ENCODE data around the gene DOCK11. TPM values are rescaled to one million over a fixed set of nuclear protein-coding genes. Genes with fewer than 3 reads are reported as not detected.

DOCK11 gene
- total and polyA plus RNA-seq, 9 of the 15 experiments (the other 6 are each of a cell fraction or from before 2014, with no cell fraction given) = 41.8 to 77.8 (median 50.9) TPM

GRCh38 chrX:118520216-118521206, 24.9 kb downstream of the DOCK11 start (continued):
- TF ChIP-seq PKNOX1 (IDR thresholded peaks at IDR 0.05) (peak; percentile 84), KDM1A (IDR thresholded peaks at IDR 0.05) (peak in 1 of 2 experiments; percentile 32; a peak in 1 of 4 replicates), HDAC2 (IDR thresholded peaks at IDR 0.05) (peak; percentile 38; the same call in 1 of the 2 replicates), EP300 (IDR thresholded peaks at IDR 0.05; ENCODE audit: low read length) (peak; percentile 86), SMARCE1 (IDR thresholded peaks at IDR 0.05) (peak; percentile 88), POLR3A (IDR thresholded peaks at IDR 0.05; ENCODE audit: borderline replicate concordance, extremely low read depth, insufficient read depth, insufficient read length) (no peak), ETV1 (tag; conservative IDR thresholded peaks at IDR 0.05; ENCODE audit: low read depth) (peak; percentile 94), GATAD2A (IDR thresholded peaks at IDR 0.05) (peak; percentile 75; the same call in 1 of the 2 replicates), ARID4B (CRISPR knock-in tag; IDR thresholded peaks at IDR 0.05) (no peak), TEAD4 (IDR thresholded peaks at IDR 0.05; ENCODE audit: low read length) (peak; percentile 88), TEAD4 (CRISPR knock-in tag; IDR thresholded peaks at IDR 0.05; ENCODE audit: borderline replicate concordance) (no peak), ZFP36 (IDR thresholded peaks at IDR 0.05; ENCODE audit: low read depth, low read length, partially characterized antibody) (no peak), MTA2 (IDR thresholded peaks at IDR 0.05; ENCODE audit: low read depth) (peak; percentile 68), CBFA2T3 (IDR thresholded peaks at IDR 0.05) (peak; percentile 91), TAL1 (IDR thresholded peaks at IDR 0.05) (peak; percentile 75), GABPB1 (CRISPR knock-in tag; IDR thresholded peaks at IDR 0.05) (no peak), LEF1 (IDR thresholded peaks at IDR 0.05) (peak; percentile 58; the same call in 1 of the 2 replicates), KAT8 (IDR thresholded peaks at IDR 0.05; ENCODE audit: low read depth) (no peak), HDAC1 (IDR thresholded peaks at IDR 0.05) (peak in 1 of 2 experiments; percentile 69; a peak in 2 of 4 replicates), SMARCA4 (IDR thresholded peaks at IDR 0.05) (peak; percentile 91), ASH1L (IDR thresholded peaks at IDR 0.05; ENCODE audit: borderline replicate concordance, low read depth, partially characterized antibody) (no peak), EHMT2 (IDR thresholded peaks at IDR 0.05) (0 out of 2 replicates have a peak, but pooled peaks have one; percentile 43), ZEB2 (IDR thresholded peaks at IDR 0.05) (peak; percentile 51; the same call in 1 of the 2 replicates), CBFA2T2 (conservative IDR thresholded peaks at IDR 0.05) (peak; percentile 83), TCF3 (CRISPR knock-in tag; IDR thresholded peaks at IDR 0.05) (peak; percentile 74), NFIC (IDR thresholded peaks at IDR 0.05) (peak; percentile 54; the same call in 1 of the 2 replicates), RAD51 (IDR thresholded peaks at IDR 0.05; ENCODE audit: borderline replicate concordance, low read depth) (no peak)
